Stimulated activated naive CD8-positive, alpha-beta T cell treated with anti-CD3 and anti-CD28 coated beads, Interleukin-15, Interleukin-2, amounts not matched to agents 100 ng/mL and 50 ng/mL, for 24 hours (primary cell): ENCODE measurements around the gene ELOF1.
"Not testable (repeated sequence)": the region's sequence is repeated elsewhere in the genome, so short reads cannot be mapped to it uniquely, and the experiment has no call there.

Experiments
- H3K27ac Mint-ChIP-seq: one replicate; pipeline ENCODE4 v1.8.0; 2021; ENCODE audit warnings: mild to moderate bottlenecking, mixed read lengths
- H3K27me3 Mint-ChIP-seq: one replicate; pipeline ENCODE4 v1.8.0; 2021; ENCODE audit warnings: mixed read lengths
- H3K36me3 Mint-ChIP-seq: one replicate; pipeline ENCODE4 v1.8.0; 2021; ENCODE audit warnings: low read depth, mixed read lengths
- H3K4me1 Mint-ChIP-seq: one replicate; pipeline ENCODE4 v1.8.0; 2021; ENCODE audit warnings: low read depth, mixed read lengths
- H3K4me3 Mint-ChIP-seq: one replicate; pipeline ENCODE4 v1.8.0; 2021; ENCODE audit warnings: mild to moderate bottlenecking, mixed read lengths
- H3K9me3 Mint-ChIP-seq: one replicate; pipeline ENCODE4 v1.8.0; 2021; ENCODE audit warnings: mixed read lengths

ELOF1 gene

DNA sequence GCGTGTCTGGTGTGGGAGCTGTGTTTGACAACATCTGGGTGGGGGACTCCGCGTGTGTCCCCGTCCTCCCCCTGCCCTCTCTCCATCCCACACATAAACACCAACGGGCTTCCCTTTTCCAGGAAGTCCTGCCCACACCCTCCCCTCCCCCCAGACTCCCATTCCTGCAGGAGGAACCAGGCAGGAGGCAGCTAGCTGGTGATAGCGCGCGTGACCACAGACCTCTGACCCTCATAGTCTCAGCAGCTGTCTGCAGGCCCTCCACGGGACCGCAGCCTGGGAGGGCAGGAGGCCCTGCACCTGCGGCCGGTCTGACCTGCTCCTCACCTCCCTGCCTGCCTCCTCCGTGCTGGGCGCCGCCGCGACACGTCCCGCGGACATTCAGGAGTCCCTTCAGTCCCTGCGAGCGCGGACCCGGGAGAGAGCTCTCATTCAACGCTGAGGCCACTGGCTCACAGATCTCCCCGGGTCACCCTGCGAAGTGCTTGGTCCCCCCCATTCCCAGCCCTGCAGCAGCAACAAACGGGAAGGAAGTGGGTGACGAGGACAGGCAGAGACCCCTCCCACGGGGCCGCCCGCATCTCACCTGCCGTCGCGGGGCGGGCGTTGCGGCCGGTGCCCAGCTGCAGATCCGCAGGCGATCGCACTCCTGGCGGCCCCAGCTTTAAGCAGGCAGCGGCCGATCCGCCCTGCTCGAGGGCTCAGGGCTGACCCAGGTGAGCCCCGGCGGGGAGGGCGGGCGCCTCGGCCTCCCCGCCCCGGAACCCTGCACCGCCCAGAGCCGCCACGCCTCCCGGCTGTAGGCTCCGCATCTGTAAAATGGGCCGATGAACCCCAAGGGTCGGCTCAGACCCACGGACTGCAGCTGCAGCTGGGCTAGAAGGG is 19.5 kb upstream of the ELOF1 start:
- Mint-ChIP-seq H3K4me3 (peak overlapping the region; percentile 64), H3K9me3 (no peaks in the 10 kb centered on the region), H3K36me3 (no peaks in the 10 kb centered on the region), H3K27me3 (no peaks in the 10 kb centered on the region), H3K27ac (no peak overlapping the region), H3K4me1 (peaks cover 46% of the 10 kb centered on the region)

DNA sequence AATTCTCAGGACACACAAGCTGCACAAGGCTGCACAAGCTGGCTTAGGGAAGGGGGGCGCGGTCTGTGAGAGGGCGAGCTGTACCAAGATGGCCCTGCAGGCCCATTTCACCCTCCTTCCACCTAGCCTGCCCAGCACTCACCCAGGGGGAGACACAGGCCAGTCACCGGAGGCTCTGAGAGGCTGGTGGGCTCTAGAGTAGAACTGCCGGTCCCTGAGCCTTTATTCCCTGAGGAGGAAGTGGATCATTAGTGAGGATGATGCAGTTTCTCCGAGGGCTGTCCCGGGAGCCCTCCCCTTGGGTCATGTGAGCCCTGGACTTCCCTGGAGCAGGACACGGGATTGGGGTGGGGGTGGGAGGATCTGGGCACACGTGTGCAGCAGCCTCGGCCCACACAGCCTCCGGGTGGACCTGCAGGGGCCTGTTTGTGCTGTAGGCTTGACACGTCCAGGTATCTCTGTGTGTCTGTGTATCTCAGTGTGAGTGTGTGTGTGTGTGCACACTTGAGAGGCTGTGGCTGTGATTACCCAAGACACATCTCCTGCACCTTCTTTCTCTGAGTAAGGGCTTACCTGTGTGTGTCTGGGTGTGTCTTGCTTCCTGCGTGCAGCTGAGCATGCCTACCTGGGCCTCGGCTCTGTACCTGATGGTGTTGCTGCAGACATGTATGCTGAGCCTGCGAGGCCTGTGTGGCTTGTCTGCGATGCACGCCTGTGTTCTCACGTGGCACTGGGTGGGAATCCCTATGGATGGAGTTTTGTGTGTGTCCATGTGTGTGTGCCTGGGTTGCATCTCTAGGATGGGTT is 18.6 kb upstream of the ELOF1 start, which contains the start of gene ACP5:
Gene ACP5, minus strand, starts transcription at position 195 of the 807 bp plus-strand sequence. CDS start 328 bp downstream, outside the sequence.
- Mint-ChIP-seq H3K27ac (no peak within 1 kb of the TSS), H3K4me3 (peak within 1 kb of the TSS; percentile 52), H3K27me3 (no peaks in the 10 kb centered on the region), H3K4me1 (peaks cover 43% of the 10 kb centered on the region), H3K36me3 (no peaks in the 10 kb centered on the region), H3K9me3 (no peaks in the 10 kb centered on the region)

DNA sequence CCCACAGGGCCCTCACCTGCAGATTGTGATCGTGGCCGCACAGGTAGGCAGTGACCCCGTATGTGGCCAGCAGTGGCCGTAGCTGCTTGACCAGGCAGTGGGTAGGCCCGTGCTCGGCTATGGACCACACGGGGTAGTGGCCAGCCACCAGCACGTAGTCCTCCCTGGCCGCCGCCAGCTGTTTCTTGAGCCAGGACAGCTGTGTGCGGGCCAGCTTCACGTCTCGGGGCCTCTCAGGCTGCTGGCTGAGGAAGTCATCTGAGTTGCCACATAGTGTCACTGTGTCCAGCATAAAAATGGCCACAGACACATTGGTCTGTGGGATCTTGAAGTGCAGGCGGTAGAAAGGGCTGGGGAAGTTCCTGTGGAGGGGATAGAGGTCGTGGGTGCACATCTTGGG is 17.2 kb upstream of the ELOF1 start:
- Mint-ChIP-seq H3K9me3 (no peaks in the 10 kb centered on the region), H3K4me3 (no peak overlapping the region), H3K36me3 (no peaks in the 10 kb centered on the region), H3K27ac (no peak overlapping the region), H3K4me1 (peaks cover 32% of the 10 kb centered on the region), H3K27me3 (no peaks in the 10 kb centered on the region)

- Mint-ChIP-seq H3K9me3 (no peaks in the 10 kb centered on the region), H3K27me3 (no peaks in the 10 kb centered on the region), H3K4me3 (no peak overlapping the region), H3K27ac (peak overlapping the region; percentile 72), H3K4me1 (peaks cover 21% of the 10 kb centered on the region), H3K36me3 (no peaks in the 10 kb centered on the region)
Measured at GRCh38 chr19:11574689-11575088, 15.7 kb upstream of the ELOF1 start.

GRCh38 chr19:11573763-11574162 is 14.7 kb upstream of the ELOF1 start:
- not testable (repeated sequence) for H3K9me3 Mint-ChIP-seq, H3K27me3 Mint-ChIP-seq, H3K4me3 Mint-ChIP-seq, H3K36me3 Mint-ChIP-seq, H3K27ac Mint-ChIP-seq
- H3K4me1 Mint-ChIP-seq = peaks cover 18% of the 10 kb centered on the region

- not testable (repeated sequence) for H3K27me3 Mint-ChIP-seq, H3K9me3 Mint-ChIP-seq, H3K4me3 Mint-ChIP-seq, H3K36me3 Mint-ChIP-seq, H3K27ac Mint-ChIP-seq
- H3K4me1 Mint-ChIP-seq = peaks cover 22% of the 10 kb centered on the region
Measured at GRCh38 chr19:11573354-11573753, 14.3 kb upstream of the ELOF1 start.

DNA sequence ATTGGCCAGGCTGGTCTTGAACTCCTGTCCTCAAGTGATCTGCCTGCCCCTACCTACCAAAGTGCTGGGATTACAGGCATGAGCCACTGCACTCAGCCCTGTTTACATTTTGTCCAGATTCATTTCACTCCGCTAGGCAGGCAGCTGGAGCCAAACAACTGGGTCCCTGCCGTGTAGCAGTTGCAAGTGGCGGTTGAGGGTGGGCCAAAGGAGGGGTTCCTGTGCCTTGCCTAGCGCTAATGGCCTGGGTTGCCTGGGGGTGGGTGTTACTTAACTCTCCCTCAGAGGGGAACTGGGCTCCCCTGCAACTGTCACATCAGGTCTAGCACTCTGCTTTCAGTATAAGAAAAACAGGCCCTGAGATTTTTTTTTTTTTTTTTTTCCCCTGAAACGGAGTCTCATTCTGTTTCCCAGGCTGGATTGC is 11.0 kb upstream of the ELOF1 start:
- Mint-ChIP-seq H3K4me3 (no peak overlapping the region), H3K27ac (peak overlapping the region; percentile 11), H3K36me3 (peaks cover 4% of the 10 kb centered on the region), H3K27me3 (no peaks in the 10 kb centered on the region), H3K4me1 (peaks cover 24% of the 10 kb centered on the region), H3K9me3 (no peaks in the 10 kb centered on the region)

GRCh38 chr19:11566164-11566563 is 7.1 kb upstream of the ELOF1 start:
- Mint-ChIP-seq H3K27ac (peak overlapping the region; percentile 55), H3K4me3 (no peak overlapping the region), H3K36me3 (peaks cover 4% of the 10 kb centered on the region), H3K27me3 (no peaks in the 10 kb centered on the region), H3K9me3 (no peaks in the 10 kb centered on the region), H3K4me1 (peaks cover 26% of the 10 kb centered on the region)

GRCh38 chr19:11565649-11565980 is 6.6 kb upstream of the ELOF1 start:
- peaks cover 29% of the 10 kb centered on the region for H3K4me1 Mint-ChIP-seq
- H3K27me3 Mint-ChIP-seq, H3K27ac Mint-ChIP-seq, H3K36me3 Mint-ChIP-seq, H3K9me3 Mint-ChIP-seq, H3K4me3 Mint-ChIP-seq: not testable (repeated sequence)

DNA sequence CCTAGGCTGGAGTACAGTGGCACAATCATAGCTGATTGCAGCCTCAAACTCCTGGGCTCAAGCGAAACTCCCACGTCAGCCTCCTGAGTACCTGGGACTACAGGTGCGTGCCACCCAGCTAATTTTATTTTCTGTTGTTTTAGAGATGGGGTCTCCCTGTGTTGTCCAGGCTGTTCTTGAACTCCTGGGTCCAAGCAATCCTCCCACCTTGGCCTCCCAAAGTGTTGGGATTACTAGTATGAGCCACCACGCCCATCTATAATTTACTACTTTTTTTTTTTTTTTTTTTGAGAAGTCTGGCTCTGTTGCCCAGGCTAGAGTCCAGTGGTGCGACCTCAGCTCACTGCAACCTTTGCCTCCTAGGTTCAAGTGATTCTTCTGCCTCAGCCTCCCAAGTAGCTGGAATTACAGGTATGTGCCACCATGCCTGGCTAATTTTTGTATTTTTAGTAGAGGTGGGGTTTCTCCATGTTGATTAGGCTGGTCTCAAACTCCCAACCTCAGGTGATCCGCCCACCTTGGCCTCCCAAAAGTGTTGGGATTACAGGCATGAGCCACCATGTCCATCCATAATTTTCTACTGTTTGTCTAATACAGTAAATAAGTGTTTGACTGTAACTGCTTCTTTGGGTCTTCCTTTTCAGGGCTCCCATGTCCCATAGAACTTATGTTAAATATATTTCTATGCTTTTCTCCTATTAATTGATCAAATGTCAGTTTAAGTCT is 5.2 kb upstream of the ELOF1 start:
- H3K4me3 Mint-ChIP-seq, H3K27me3 Mint-ChIP-seq, H3K9me3 Mint-ChIP-seq, H3K27ac Mint-ChIP-seq, H3K36me3 Mint-ChIP-seq: not testable (repeated sequence)
- peaks cover 37% of the 10 kb centered on the region for H3K4me1 Mint-ChIP-seq

DNA sequence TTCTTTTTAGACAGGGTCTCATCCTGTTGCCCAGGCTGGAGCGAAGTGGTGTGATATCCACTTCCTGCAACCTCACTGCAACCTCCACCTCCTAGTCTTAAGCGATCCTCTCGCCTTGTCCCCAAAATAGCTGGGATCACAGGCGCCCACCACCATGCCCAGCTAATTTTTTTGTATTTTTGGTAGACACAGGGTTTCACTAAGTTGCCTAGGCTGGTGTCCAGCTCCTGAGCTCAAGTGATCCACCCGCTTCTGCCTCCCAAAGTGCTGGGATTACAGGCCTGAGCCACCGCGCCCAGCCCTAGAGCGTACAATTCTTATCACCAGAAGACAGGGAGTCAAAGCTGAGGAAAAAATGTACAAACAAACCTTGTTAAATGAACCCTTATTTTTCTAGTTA is 4.5 kb upstream of the ELOF1 start:
- Mint-ChIP-seq H3K36me3 (peaks cover 4% of the 10 kb centered on the region), H3K27me3 (no peaks in the 10 kb centered on the region), H3K4me1 (peaks cover 37% of the 10 kb centered on the region), H3K9me3 (no peaks in the 10 kb centered on the region), H3K27ac (no peak overlapping the region), H3K4me3 (no peak overlapping the region)

DNA sequence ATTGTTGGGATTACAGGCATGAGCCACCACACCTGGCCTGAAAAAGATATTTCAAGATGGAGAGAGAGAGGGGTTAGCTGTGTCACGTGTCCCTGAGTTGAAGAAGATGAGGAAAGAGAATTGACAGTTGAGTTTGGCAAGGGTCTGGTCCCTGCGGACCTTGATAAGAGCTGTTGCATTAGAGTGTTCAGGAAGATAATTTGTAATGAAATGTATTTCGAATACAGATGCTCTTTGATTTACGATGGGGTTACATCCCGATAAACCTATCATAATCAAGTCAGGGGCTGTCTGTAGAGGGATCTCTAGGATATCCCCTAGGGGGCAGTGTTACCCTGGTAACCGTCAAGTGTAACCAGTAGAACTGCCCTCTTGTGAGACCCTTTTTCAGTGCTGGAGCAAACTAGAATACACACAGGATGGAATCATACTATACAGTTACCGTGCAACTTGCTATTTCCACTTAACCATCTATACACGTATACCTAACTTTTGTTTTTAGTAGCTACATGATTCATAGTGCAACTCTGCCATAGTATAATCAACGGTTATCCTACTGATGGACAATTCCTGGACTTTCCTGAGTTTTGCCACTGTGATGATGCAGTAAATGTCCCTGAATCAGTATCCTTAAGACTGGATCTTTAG is 1.5 kb upstream of the ELOF1 start:
- peaks cover 44% of the 10 kb centered on the region for H3K4me1 Mint-ChIP-seq
- H3K4me3 Mint-ChIP-seq = peak overlapping the region; percentile 92
- no peaks in the 10 kb centered on the region for H3K27me3 Mint-ChIP-seq
- peak overlapping the region; percentile 78 for H3K27ac Mint-ChIP-seq
- H3K9me3 Mint-ChIP-seq = no peaks in the 10 kb centered on the region
- H3K36me3 Mint-ChIP-seq = peaks cover 15% of the 10 kb centered on the region

GRCh38 chr19:11556634-11557420 is 2.2 kb downstream of the ELOF1 start:
- Mint-ChIP-seq H3K36me3 (peaks cover 28% of the 10 kb centered on the region), H3K9me3 (no peaks in the 10 kb centered on the region), H3K4me1 (peaks cover 46% of the 10 kb centered on the region), H3K27ac (peak overlapping the region; percentile 22), H3K27me3 (no peaks in the 10 kb centered on the region), H3K4me3 (peak overlapping the region; percentile 92)

DNA sequence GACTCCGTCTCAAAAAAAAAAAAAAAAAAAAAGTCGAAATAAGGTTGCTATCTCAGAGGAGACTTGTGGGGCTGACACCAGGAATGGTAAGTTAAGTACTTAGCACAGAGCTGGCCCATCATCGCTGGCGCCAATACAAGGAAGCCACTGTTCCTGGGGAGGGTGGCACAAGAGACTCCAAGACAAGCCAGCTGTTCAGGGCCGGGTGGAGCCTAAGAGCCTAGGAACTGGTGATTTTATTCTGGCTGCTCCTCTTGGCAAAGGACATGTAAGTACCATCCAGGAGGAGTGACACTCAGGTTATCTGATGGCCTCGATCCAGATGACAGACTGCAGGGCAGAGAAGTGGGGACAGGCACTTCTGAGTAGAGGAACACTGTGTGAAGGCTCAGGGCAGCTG is 3.8 kb downstream of the ELOF1 start:
- Mint-ChIP-seq H3K9me3 (no peaks in the 10 kb centered on the region), H3K4me3 (no peak overlapping the region), H3K27me3 (no peaks in the 10 kb centered on the region), H3K4me1 (peaks cover 37% of the 10 kb centered on the region), H3K36me3 (peaks cover 28% of the 10 kb centered on the region), H3K27ac (peak overlapping the region; percentile 24)
